HepG2 (cell line): Measurements from ENCODE around the gene HSPB2. TPM values are rescaled to one million over a fixed set of nuclear protein-coding genes. Genes with fewer than 3 reads are reported as not detected.
A peak's percentile ranks its signal among the peaks of the same experiment; 100 is the strongest.

Experiments
- BRCA1 ChIP-seq: sonication (generic); formaldehyde crosslinking; IDR thresholded peaks from 2 replicates; pipeline ENCODE4 v1.4.0; 2020; ENCODE audit warnings: missing genetic modification reagents
- CBFB ChIP-seq: sonication (generic); formaldehyde crosslinking; IDR thresholded peaks from 2 replicates; pipeline ENCODE4 v1.4.0; 2020; ENCODE audit warnings: missing genetic modification reagents
- E2F1 ChIP-seq: sonication (generic); formaldehyde crosslinking; IDR thresholded peaks from 2 replicates; pipeline ENCODE4 v1.5.0; 2020; ENCODE audit warnings: missing genetic modification reagents
- HNF1B ChIP-seq: sonication (generic); formaldehyde crosslinking; IDR thresholded peaks from 2 replicates; pipeline ENCODE4 v1.5.1; 2020; ENCODE audit warnings: mild to moderate bottlenecking, moderate library complexity, missing genetic modification reagents
- IKZF4 ChIP-seq: sonication (generic); formaldehyde crosslinking; IDR thresholded peaks from 2 replicates; pipeline ENCODE4 v1.5.1; 2020; ENCODE audit warnings: borderline replicate concordance, mild to moderate bottlenecking, low read depth, missing genetic modification reagents; ENCODE audit errors: not compliant biosample characterization
- KAT2B ChIP-seq: fragments of 150-350 bp; IDR thresholded peaks from 2 replicates; pipeline ENCODE4 v1.6.1; 2014; ENCODE audit warnings: low read depth, low read length, borderline replicate concordance
- KLF11 ChIP-seq: IDR thresholded peaks from 2 replicates; pipeline ENCODE4 v1.6.1; 2016; ENCODE audit warnings: missing compliant biosample characterization
- KLF13 ChIP-seq: sonication (generic); formaldehyde crosslinking; IDR thresholded peaks from 2 replicates; pipeline ENCODE4 v1.4.0; 2020; ENCODE audit warnings: mild to moderate bottlenecking, missing genetic modification reagents
- MAF1 ChIP-seq: sonication (generic); formaldehyde crosslinking; IDR thresholded peaks from 2 replicates; pipeline ENCODE4 v1.5.0; 2020; ENCODE audit warnings: missing genetic modification reagents, borderline replicate concordance
- MATR3 ChIP-seq: sonication (generic); formaldehyde crosslinking; IDR thresholded peaks from 2 replicates; pipeline ENCODE4 v1.4.0; 2020; ENCODE audit warnings: missing genetic modification reagents
- MEIS1 ChIP-seq: sonication (generic); formaldehyde crosslinking; IDR thresholded peaks from 2 replicates; pipeline ENCODE4 v1.9.0; 2021; ENCODE audit warnings: mild to moderate bottlenecking, missing genetic modification reagents, moderate library complexity, borderline replicate concordance
- MIXL1 ChIP-seq: IDR thresholded peaks from 2 replicates; pipeline ENCODE4 v1.6.1; 2016
- MXI1 ChIP-seq: IDR thresholded peaks from 3 replicates; pipeline ENCODE4 v1.6.1; 2012; ENCODE audit warnings: low read depth, low read length, inconsistent platforms, borderline replicate concordance
- NCOR1 ChIP-seq: fragments of 200-600 bp; sonication (generic); IDR thresholded peaks from 2 replicates; pipeline ENCODE4 v1.7.0; 2017; ENCODE audit warnings: antibody characterized with exemption, low read length, borderline replicate concordance
- REL ChIP-seq: sonication (generic); formaldehyde crosslinking; conservative IDR thresholded peaks from 2 replicates; pipeline ENCODE4 v1.8.0; 2022; ENCODE audit warnings: mild to moderate bottlenecking, missing genetic modification reagents, moderate library complexity
- SUZ12 ChIP-seq: fragments of 150-350 bp; IDR thresholded peaks from 2 replicates; pipeline ENCODE4 v1.6.1; 2014; ENCODE audit warnings: low read depth, low read length
- TCF7 ChIP-seq: sonication (generic); IDR thresholded peaks from 2 replicates; pipeline ENCODE4 v1.6.1; 2016; ENCODE audit warnings: antibody characterized with exemption, low read depth
- THAP9 ChIP-seq: sonication (generic); formaldehyde crosslinking; IDR thresholded peaks from 2 replicates; pipeline ENCODE4; 2020; ENCODE audit warnings: missing genetic modification reagents, mild to moderate bottlenecking, borderline replicate concordance
- ZFP36L2 ChIP-seq: sonication (generic); formaldehyde crosslinking; IDR thresholded peaks from 2 replicates; pipeline ENCODE4 v1.4.0; 2020; ENCODE audit warnings: missing genetic modification reagents
- ZNF253 ChIP-seq: sonication (generic); formaldehyde crosslinking; IDR thresholded peaks from 2 replicates; pipeline ENCODE4 v1.8.0; 2022; ENCODE audit warnings: mild to moderate bottlenecking, missing genetic modification reagents, borderline replicate concordance
- ZNF274 ChIP-seq: sonication (generic); formaldehyde crosslinking; IDR thresholded peaks from 2 replicates; pipeline ENCODE4 v1.5.1; 2020; ENCODE audit warnings: mild to moderate bottlenecking, missing genetic modification reagents
- ZNF607 ChIP-seq: sonication (generic); formaldehyde crosslinking; IDR thresholded peaks from 2 replicates; pipeline ENCODE4 v1.5.1; 2020; ENCODE audit warnings: missing genetic modification reagents, mild to moderate bottlenecking, borderline replicate concordance
- ZNF770 ChIP-seq: sonication (generic); formaldehyde crosslinking; IDR thresholded peaks from 2 replicates; pipeline ENCODE4 v1.5.0; 2020; ENCODE audit warnings: mild to moderate bottlenecking, missing genetic modification reagents
- polyA plus RNA-seq, 8 experiments: library from polyadenylated mRNA; depleted of rRNA in 3 of 8; stranded (reverse) in 7 of 8; unstranded in 1 of 8; fragments of >200 nt; fragmentation: Illumina TruSeq in 4 of 8; extraction: Trizol in 4 of 8; gene quantifications; 2 replicates each; pipeline versions ENCODE4 v1.2.1 to v1.2.3, GENCODE V29; 2011 to 2016; ENCODE audit warnings: low read depth in 4 of 8, missing spikeins in 1 of 8, mixed read lengths in 1 of 8; ENCODE audit not compliant: insufficient read depth in 1 of 8
- total RNA-seq, 5 experiments: library from RNA; depleted of rRNA; stranded (reverse); fragments of >200 nt; fragmentation: Illumina TruSeq; extraction: Trizol; gene quantifications; 2 replicates each; pipeline ENCODE4 v1.2.3, GENCODE V29; 2016; ENCODE audit warnings: low read depth in 1 of 5

Gene HSPB2
- total and polyA plus RNA-seq, 2 of the 13 experiments (the other 11 are each of a cell fraction or from before 2014, with no cell fraction given): 0.04 TPM; not detected in 1

- TF ChIP-seq NCOR1 (peak; percentile 29; the same call in 1 of the 2 replicates), ZNF770 (peak; percentile 88), ZNF253 (CRISPR knock-in tag) (peak; percentile 35; the same call in 1 of the 2 replicates), ZNF274 (CRISPR knock-in tag) (peak; percentile 76), MATR3 (CRISPR knock-in tag) (no peak), REL (CRISPR knock-in tag) (no peak), ZFP36L2 (no peak), TCF7 (peak; percentile 62; the same call in 1 of the 2 replicates), SUZ12 (no peak), THAP9 (CRISPR knock-in tag) (no peak), MEIS1 (no peak), ZNF607 (CRISPR knock-in tag) (0 out of 2 replicates have a peak, but pooled peaks have one; percentile 38), KLF13 (CRISPR knock-in tag) (no peak; the same call in 1 of the 2 replicates), E2F1 (CRISPR knock-in tag) (0 out of 2 replicates have a peak, but pooled peaks have one; percentile 53), KAT2B (no peak), IKZF4 (peak; percentile 74), MAF1 (CRISPR knock-in tag) (no peak), KLF11 (CRISPR knock-in tag) (no peak), HNF1B (no peak), CBFB (CRISPR knock-in tag) (peak; percentile 58; the same call in 1 of the 2 replicates), BRCA1 (CRISPR knock-in tag) (no peak), MXI1 (0 out of 3 replicates have a peak, but pooled peaks have one; percentile 46), MIXL1 (CRISPR knock-in tag) (no peak)
Measured at GRCh38 chr11:111870886-111871692, 41.4 kb upstream of the HSPB2 start, which contains the start of gene ALG9 (continued).
